LoVo (cell line): Measurements from ENCODE around the gene ZNF319.
A peak's percentile ranks its signal among the peaks of the same experiment; 100 is the strongest.
"Not testable (repeated sequence)": the region's sequence is repeated elsewhere in the genome, so short reads cannot be mapped to it uniquely, and the experiment has no call there.

ENCODE experiments used
- DNase-seq: peaks from one replicate; pipeline ENCODE4 v3.0.0-alpha.2; 2016; ENCODE audit warnings: low spot score

The ZNF319 gene

GRCh38 chr16:57997528-57998265, 2.8 kb downstream of the ZNF319 start:
- no peak for DNase-seq

- DNase-seq, result no peak
Measured at GRCh38 chr16:57997176-57997527, 3.3 kb downstream of the ZNF319 start.

DNA sequence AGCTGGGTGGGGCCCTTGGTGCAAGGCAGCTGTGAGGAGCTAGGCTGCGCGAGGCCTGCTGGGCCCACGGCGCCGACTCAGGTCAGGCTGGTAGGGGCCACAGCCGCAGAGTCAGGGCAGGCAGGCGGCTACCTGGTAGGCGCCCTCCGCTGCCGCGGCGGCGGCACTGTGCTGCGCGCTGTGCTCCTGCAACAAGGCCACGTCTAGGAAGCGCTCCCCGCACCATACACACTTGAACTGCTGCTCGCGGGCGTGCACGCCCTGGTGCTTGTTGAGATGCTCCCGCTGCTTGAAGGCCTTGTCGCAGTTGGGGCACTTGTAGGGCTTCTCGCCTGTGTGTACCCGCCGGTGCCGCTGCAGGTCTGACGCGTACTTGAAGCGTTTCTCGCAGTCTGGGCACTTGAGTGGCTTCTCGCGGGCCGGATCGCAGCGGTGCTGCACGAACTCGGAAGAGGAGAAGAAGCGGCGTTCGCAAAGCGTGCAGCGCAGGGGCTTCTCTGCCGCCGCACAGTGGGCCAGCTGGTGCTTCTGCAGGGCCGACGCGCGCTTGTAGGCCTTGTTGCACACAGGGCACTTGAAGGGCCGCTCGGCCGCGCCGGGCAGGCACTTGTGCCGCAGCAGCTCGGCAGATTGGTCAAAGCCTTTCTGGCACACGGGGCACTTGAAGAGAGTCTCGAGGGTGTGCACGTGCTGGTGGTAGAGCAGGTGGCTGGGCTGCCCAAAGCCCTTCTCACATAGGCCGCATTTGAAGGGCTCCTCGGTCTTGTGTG, 3.9 kb downstream of the ZNF319 start:
- DNase-seq, result no peak

- DNase-seq, result no peak
Measured at GRCh38 chr16:57995721-57996405, 4.6 kb downstream of the ZNF319 start.

DNA sequence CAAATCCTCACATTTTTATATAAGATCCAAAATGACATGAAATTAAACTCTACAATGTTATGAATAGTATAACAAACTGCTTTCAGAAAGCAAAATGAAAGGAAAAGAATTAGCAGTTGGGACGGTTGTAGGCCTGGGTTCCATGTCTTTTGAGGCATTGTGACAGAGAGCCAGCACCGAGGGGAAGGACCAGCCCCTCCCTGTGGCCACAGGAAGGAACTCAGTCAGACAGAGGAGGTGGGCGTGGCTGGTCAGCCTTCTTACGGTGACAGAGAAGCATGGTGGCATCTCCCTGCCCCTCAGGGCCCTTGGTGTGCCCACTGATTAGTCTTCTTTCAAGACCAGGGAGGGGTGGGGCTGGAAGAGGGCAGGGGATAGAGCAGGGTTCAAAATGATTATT, 5.7 kb downstream of the ZNF319 start:
- DNase-seq, result peak; percentile 12

- DNase-seq, result no peak
Measured at GRCh38 chr16:57994361-57994760, 6.1 kb downstream of the ZNF319 start.

GRCh38 chr16:57993897-57994296, 6.6 kb downstream of the ZNF319 start:
- no peak for DNase-seq

GRCh38 chr16:57993438-57993837, 7.0 kb downstream of the ZNF319 start:
- DNase-seq, result no peak

- DNase-seq, result no peak
Measured at GRCh38 chr16:57992084-57992483, 8.4 kb downstream of the ZNF319 start.

DNA sequence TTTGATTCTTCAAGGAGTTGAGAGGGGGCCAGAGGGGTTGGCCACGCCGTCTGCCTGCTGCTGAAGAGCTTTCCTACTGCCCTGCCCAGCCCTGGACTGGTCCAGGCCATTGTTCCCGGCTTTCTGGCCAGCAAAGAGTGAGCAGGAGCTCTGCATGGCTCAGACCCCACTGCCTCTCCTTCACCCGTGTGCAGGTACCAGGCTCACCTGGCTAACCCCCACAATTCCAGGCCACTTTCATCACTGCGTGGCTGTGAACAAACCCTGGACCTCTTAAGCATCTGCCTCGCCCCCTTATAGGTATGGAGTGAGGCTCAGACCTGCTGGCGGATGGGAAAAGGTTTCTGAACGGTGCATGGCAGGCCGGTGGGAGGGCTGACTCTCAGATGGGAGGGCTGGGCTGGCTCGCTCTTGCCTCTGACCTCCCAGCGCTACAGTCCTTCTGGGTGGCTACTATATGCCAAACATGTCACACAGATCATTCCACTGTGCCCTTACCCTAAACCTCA, 8.9 kb downstream of the ZNF319 start:
- no peak for DNase-seq

DNA sequence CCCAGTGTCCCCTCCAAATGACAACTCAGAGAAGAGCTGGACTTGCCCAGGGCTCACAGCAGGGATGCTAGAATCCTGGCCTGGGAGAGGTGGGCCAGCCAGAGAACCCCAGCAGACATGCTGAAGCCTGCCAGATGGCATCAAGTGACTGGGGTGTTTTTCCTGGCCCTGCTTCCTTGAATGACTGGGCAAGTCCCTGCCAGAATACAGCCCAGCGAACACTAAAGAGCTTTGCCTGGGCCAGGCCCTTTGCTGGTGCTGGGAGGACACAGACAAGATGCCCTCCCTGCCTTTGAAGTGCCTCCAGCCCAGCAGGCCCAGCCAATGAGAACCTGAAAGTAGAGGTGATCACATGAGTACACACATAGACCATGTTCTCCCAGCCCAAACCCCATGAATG, 11.5 kb downstream of the ZNF319 start:
- peak; percentile 21 for DNase-seq

- DNase-seq, result no peak
Measured at GRCh38 chr16:57987441-57988177, 12.9 kb downstream of the ZNF319 start.

DNA sequence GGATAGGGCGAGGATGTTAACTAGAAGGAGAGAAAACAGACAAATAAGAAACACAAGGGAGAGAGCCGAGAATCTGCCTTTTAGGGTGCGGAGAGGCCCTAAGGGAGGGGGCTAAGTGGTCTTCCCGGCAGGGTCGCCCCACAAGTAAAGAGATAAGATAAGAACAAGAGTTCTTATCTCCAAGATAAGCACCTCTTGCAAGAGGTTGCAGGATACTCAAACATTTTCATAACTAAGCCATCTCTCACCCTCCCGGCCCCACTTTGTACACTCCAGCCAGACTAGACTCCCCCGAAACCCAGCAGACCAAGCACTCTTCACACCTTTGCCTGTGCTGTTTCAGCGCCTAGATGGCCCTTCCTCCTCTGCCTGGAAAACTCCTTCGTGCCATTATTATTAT, 14.3 kb downstream of the ZNF319 start:
- DNase-seq, result no peak

DNA sequence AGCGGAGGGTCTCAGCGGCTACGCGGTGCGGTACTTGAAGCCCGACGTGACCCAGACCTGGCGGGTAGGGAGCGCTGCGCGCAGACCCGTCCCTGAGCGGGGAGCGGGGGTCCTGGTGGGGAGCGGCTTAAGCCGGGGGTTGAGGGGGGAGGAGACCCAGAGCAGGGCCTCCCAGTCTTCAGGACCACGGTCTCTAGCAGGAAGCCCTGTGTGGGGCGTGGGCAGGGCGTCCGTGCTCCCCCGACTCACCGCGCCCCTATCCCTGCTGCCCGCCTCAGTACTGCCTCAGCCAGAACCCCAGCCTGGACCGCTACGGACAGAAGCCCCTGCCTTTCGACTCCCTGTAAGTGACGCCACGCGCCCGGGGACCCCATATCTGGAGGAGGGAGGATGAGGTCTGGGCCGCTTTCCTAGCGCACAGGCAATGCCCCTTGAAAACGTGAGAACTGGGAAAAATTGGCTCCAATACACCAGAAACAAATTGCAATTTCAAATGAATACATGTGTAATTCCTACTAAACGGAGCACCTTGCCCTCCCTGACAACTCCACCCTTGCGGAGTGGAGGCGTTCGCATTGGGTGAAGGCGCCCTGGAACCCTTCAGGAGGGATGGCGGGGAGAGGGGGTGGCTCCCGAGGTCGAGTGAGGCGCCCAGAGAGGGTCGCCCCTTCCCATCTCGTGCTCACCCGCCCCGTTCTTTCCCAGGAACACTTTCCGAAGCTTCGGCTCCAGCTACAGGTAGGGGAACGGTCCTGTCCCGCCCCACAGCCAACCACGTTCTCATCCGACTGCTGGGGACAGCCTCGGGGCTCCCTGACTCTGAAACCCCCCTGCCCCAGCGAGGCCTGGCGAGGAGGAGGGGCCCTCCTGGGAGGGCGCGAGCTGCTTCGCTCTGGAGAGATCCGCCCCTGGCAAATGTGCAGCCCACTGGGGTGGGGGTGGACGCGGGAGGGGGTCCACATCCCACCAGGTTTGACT, 15.0 kb downstream of the ZNF319 start:
- no peak for DNase-seq

DNA sequence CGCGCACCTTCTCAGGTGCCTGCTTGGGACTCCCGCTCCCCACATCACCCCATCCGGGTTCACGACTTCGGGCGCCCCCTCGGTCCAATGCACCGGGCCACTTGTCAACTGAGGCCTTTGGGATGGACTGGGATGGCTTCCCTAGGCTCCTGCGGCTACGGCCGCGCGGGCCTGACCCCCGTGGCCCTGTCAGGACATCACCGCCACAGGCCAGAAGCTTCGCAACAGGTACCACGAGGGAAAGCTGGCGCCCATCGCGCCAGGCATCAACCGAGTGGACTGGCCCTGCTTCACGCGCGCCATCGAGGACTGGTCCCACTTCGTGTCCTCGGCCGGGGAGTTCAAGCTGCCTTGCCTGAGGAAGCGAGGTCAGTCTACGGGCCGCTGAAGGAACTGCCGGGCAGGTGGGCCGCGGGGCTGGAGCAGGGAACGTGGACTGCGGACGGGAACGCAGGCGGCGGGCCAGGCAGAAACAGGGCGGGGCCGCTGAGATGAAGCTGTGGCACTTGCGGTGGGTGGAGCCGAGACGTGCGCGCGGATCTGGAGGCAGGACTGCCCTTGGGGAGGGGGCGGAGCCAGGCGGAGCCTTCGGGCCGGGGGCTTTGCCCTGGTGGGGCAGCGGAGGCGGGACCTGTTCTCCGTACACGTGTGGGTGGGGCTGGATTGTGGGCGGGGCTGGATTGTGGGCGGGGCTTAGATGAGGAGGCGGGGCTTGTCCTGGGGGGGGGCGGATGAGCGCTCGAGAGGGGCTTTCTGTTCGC, 15.8 kb downstream of the ZNF319 start:
- DNase-seq, result no peak

DNA sequence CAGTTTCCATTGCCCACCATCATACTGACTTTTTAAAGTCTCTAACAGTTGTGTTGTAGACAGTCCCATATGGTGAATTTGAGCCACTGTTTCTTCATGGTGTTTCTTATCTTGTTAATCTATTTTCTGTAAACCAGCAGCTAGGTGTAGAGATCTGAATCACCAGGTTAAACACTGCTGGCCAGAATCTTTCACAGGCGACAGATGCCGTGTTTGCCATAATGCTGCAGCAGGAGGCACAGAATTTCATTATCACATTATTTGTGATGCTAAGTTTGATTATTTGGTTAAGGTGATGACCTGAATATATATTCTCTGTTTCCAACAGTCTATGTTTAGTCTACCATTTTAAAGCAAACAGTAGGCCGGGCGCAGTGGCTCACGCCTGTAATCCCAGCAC, 18.1 kb downstream of the ZNF319 start:
- no peak for DNase-seq

- DNase-seq, result no peak
Measured at GRCh38 chr16:57981636-57982035, 18.8 kb downstream of the ZNF319 start.

DNA sequence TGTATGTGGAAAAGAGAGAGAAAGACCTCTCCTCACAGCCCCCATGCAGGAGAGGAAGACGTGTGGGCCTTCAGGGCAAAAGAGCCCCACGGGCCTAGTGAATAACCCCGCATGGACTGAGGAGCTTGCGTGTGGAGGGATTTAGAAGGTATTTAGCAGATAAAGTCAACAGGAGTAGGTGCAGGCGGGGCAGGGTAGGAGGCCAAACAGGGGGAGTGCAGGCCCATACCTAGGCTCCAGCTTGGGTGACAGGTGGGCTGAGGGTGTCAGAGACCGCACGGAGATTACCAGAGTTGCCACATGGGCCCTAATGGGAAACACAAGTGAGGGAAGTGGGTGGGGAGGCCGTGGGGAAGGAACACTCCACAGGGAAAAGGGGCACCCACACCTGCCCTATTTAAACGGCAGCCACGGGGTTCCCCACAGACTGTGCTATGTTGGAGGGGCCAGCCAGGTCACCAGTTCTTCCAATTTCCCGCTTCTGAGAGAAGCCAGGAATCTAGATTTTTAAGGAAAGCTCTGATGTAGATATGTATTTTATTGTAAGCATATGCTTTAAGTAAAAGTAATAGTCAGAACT, 21.4 kb downstream of the ZNF319 start:
- DNase-seq, result no peak

DNA sequence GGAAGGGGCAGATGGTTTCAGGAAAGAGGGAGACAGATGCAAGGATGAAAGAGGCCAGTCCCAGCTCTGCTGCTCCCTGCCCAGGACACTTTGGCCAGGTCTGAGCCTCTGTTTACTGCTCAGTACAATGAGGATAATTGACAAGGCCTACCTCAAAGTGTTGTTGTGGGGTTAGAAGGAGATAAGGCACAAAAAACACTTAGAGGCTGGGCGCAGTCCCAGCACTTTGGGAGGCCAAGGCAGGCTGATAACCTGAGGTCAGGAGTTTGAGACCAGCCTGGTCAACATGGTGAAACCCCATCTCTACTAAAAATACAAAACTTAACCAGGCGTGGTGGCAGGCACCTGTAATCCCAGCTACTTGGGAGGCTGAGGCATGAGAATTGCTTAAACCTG, 22.4 kb downstream of the ZNF319 start:
- DNase-seq, result not testable (repeated sequence)
